ENCODE measurements around the gene C9orf72.

GRCh38 chr9:27572566-27572917, 739 bp downstream of the C9orf72 start:
- TF ChIP-seq CTCF (IDR thresholded peaks at IDR 0.05 in 2 of 3, conservative IDR thresholded peaks at IDR 0.05 in 1 of 3; ENCODE audit: insufficient read depth in 2 of 3, low read depth in 1 of 3, low read length in 3 of 3): no peak
- no peak for TF ChIP-seq CEBPB (tag; IDR thresholded peaks at IDR 0.05)
- no peak for TF ChIP-seq TSHZ1 (CRISPR knock-in tag; IDR thresholded peaks at IDR 0.05)
- TF ChIP-seq ZFX (CRISPR knock-in tag; IDR thresholded peaks at IDR 0.05): no peak
- no peak for TF ChIP-seq POLR2A (conservative IDR thresholded peaks at IDR 0.05)
- TF ChIP-seq ZKSCAN1 (IDR thresholded peaks at IDR 0.05; ENCODE audit: low read depth, low read length): no peak
- TF ChIP-seq GABPA (tag; conservative IDR thresholded peaks at IDR 0.05; ENCODE audit: low read depth): no peak
- no peak for TF ChIP-seq E2F3 (CRISPR knock-in tag; IDR thresholded peaks at IDR 0.05)

Data from K562 (cell line).